Epithelial cell of esophagus (primary cell): ENCODE data around the gene SLC22A1.

Experiments
- DNase-seq: peaks from one replicate; pipeline ENCODE4 v3.0.0; 2010; ENCODE audit warnings: low read depth
- H3K4me3 ChIP-seq: 2 replicates; pipeline ENCODE4 v1.5.1; 2011; ENCODE audit warnings: mild to moderate bottlenecking, low read length, control low read depth
- CTCF ChIP-seq: IDR thresholded peaks from 2 replicates; pipeline ENCODE4 v1.5.1; 2011; ENCODE audit warnings: low read depth, mild to moderate bottlenecking, low read length, control low read depth, inconsistent platforms; ENCODE audit not compliant: insufficient read depth; ENCODE audit errors: missing control alignments

SLC22A1 gene

GRCh38 chr6:160203522-160203921 is 81.9 kb downstream of the SLC22A1 start:
- H3K4me3 ChIP-seq, result no peak overlapping the region
- DNase-seq, result no peak
- TF ChIP-seq CTCF, result no peak

- H3K4me3 ChIP-seq, result no peak overlapping the region
- DNase-seq, result no peak
- no peak for TF ChIP-seq CTCF
Observed at GRCh38 chr6:160203953-160204352, 82.3 kb downstream of the SLC22A1 start.

- no peak overlapping the region for H3K4me3 ChIP-seq
- no peak for DNase-seq
- TF ChIP-seq CTCF, result no peak
Observed at GRCh38 chr6:160204710-160205109, 83.1 kb downstream of the SLC22A1 start.

- no peak for DNase-seq
- TF ChIP-seq CTCF, result no peak
- H3K4me3 ChIP-seq, result no peak overlapping the region
Observed at GRCh38 chr6:160207618-160208017, 86.0 kb downstream of the SLC22A1 start.
